Suprapubic skin (tissue), 4 donors: ENCODE results near the gene PROKR1.

Experiments used
- EP300 ChIP-seq: sonication (generic); formaldehyde crosslinking; IDR thresholded peaks from one replicate; pipeline ENCODE4 v1.6.1; 2017; ENCODE audit warnings: antibody characterized with exemption
- POLR2A ChIP-seq, 2 donors: fragments of 450-650 bp; IDR thresholded peaks; one replicate each; pipeline ENCODE4 v1.6.1; 2017; ENCODE audit warnings: antibody characterized with exemption in 2 of 2, mild to moderate bottlenecking in 2 of 2, moderate library complexity in 2 of 2
- POLR2AphosphoS5 ChIP-seq, 3 donors: sonication (generic); formaldehyde crosslinking; IDR thresholded peaks; one replicate each; pipeline ENCODE4 v1.6.1; 2017; ENCODE audit warnings: antibody characterized with exemption in 3 of 3
- TF ChIP-seq, protein P1 (sequence below), 2 donors: fragments of 200-600 bp in 1 of 2; fragments of 450-650 bp in 1 of 2; sonication (generic) in 1 of 2; IDR thresholded peaks; one replicate each; pipeline ENCODE4 v1.5.1; 2016 to 2019; ENCODE audit warnings: antibody characterized with exemption in 2 of 2, mild to moderate bottlenecking in 1 of 2, moderate library complexity in 1 of 2

DNA sequence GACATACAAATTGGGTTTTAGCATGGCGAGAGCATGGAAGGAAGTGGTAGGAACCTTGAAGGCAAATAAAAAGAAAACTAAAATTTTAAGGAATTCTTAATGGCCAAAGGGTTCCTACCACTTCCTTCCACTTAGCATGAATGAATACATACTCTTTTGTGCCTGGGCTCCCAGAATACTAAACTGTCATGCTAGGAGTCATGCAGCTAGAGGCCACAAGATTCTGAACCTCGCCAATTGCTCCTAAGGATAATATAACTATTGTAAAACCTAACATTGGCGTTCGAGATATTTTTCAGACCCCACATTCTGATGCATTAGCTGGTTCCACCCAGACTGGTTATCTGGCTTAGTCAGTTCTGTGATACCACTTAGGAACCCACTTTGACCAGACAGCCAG lies 52.6 kb downstream of the PROKR1 start:
- TF ChIP-seq, protein P1, sequence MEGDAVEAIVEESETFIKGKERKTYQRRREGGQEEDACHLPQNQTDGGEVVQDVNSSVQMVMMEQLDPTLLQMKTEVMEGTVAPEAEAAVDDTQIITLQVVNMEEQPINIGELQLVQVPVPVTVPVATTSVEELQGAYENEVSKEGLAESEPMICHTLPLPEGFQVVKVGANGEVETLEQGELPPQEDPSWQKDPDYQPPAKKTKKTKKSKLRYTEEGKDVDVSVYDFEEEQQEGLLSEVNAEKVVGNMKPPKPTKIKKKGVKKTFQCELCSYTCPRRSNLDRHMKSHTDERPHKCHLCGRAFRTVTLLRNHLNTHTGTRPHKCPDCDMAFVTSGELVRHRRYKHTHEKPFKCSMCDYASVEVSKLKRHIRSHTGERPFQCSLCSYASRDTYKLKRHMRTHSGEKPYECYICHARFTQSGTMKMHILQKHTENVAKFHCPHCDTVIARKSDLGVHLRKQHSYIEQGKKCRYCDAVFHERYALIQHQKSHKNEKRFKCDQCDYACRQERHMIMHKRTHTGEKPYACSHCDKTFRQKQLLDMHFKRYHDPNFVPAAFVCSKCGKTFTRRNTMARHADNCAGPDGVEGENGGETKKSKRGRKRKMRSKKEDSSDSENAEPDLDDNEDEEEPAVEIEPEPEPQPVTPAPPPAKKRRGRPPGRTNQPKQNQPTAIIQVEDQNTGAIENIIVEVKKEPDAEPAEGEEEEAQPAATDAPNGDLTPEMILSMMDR (IDR thresholded peaks at IDR 0.05): no peak
- TF ChIP-seq POLR2AphosphoS5 (IDR thresholded peaks at IDR 0.05) (no peak), EP300 (no peak), POLR2A (IDR thresholded peaks at IDR 0.05) (no peak)
